OCI-M1 (cell line): ENCODE data around the gene WIPI1.
"Not testable (repeated sequence)": the region's sequence is repeated elsewhere in the genome, so short reads cannot be mapped to it uniquely, and the experiment has no call there.

Experiments
- DNase-seq: peaks from one replicate; lab custom pipeline; 2025; lab: John Stamatoyannopoulos, UW

Gene WIPI1

GRCh38 chr17:68457168-68457538, at the start of gene WIPI1:
Gene WIPI1 (minus strand): TSS chr17:68457496. CDS start chr17:68457421, 75 bp downstream.
- peak; percentile 78 for DNase-seq

- DNase-seq: no peak
Observed at GRCh38 chr17:68505951-68506350, 48.7 kb upstream of the WIPI1 start.

DNA sequence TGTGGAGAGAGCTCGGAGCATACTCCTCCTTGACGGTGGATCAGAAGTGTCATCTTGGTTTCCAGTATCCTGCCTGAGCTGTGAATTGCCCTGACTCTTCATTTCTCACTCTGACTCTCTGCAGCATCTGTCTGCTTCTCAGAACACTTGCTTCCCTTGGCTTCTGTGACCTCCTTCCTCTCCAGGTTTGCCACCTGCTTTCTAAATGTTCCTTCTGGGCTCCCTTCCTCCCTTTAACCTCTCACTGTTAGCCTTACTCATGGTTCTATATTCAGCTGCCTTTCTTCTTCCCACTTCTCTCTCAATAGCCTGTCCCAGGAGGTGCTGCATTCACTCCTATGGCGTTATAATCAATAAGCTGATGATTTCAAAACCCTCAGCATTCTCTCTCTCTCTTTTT, 43.8 kb upstream of the WIPI1 start:
- DNase-seq: no peak

- no peak for DNase-seq
Observed at GRCh38 chr17:68499587-68499986, 42.3 kb upstream of the WIPI1 start.

GRCh38 chr17:68498479-68499326, 41.4 kb upstream of the WIPI1 start:
- DNase-seq: peak; percentile 65

DNA sequence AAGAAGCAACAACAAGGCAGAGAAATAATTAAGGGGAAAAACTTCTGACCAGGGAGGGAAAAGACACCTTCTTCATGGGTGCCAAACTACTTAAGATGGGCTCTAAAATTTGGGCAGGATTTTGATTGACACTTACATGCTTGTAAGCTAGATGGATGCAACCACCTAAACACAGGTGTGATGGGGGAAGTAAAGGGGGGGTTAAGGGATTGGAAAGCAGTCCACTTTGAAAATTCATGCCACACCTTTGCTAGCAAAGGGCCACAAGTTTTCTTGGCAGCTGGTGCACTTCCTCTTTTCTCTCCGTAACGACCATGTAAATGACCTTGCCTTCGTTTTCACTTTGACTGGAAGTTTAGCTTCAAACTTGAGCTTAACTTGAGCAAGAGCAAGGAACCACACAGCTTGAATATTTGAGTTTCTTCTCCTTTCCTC, 40.6 kb upstream of the WIPI1 start:
- peak; percentile 88 for DNase-seq

DNA sequence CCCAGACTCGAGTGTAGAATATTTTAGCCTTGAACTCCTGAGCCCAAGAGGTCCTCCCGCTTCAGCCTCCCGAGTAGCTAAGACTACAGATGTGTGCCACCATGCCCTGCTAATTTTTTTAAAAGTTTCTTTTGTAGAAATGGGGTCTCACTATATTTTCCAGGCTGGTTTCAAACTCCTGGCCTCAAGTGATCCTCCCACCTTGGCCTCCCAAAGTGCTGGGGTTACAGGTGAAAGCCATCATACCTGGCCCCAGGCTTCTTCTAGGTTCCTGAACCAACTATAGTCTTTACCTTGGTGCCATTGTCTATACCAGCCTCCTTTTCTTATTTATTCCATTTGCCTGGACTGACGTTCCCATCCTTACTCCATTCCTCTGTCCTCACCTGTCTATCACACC, 37.8 kb upstream of the WIPI1 start:
- no peak for DNase-seq

DNA sequence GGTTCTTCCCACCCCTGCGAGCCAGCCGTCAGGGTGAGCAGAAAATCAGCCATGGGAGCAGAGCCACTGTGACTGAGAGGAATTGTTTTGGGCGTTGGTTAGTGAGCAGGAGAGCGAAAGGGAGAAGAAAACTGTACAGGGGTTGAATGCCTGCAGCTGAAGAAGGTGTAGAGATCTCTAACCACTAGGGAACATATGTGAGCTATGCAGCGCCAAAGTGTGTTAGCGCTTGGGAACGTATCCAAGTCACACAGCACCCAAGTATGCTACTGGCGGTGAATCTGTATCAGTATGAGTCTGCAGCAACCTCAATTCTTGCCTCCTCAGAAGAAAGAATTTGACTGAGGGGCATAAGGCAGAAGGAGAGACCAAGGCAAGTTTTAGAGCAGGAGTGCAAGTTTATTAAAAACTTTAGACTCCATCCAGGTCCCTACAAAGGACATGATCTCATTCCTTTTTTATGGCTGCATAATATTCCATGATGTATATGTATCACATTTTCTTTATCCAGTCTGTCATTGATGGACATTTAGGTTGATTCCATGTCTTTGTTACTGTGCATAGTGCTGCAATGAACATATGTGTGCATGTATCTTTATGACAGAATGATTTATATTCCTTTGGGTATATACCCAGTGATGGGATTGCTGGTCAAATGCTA, 35.2 kb upstream of the WIPI1 start:
- not testable (repeated sequence) for DNase-seq

DNA sequence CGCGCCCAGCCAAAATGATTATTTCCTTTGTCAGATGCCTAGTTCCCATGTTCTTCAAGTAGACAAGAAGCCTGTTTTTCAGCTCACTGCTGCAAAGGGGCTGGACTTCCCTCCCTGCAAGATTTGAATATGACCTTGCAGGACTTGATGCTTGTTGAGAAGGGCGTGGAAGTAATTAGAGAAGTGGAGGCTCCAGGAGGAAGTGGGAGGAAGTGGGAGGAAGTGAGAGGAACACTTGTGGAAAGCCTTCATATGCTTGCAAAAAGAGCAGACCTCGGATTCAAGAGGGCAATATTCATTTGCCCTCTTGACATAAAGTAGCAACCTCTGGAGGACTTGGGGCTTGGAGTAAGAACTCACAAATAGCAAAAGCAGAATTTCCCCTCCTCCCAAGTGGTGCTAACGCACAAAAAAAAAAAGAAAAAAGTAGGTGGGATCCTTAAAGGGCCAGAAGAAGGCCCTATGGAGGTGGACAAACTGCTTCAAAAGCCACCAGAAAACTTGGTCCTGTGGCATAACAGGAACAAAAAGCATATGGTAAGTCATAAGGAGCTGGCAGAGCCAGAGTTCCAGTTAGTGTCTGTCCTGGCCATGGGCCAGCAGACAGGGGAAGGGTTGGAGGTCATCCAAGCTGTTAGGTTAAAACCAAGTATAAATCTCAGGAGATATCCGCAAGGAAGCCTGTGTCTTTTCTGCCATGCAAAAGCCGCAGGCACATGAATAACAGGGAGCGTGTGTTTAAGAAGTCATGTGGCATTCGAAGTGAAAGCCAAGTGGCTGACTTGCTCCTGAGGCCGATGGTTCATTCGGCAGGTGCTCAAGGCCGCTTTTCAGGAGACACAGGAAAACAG, 34.3 kb upstream of the WIPI1 start:
- DNase-seq: peak; percentile 4

GRCh38 chr17:68489919-68490318, 32.6 kb upstream of the WIPI1 start:
- no peak for DNase-seq

DNA sequence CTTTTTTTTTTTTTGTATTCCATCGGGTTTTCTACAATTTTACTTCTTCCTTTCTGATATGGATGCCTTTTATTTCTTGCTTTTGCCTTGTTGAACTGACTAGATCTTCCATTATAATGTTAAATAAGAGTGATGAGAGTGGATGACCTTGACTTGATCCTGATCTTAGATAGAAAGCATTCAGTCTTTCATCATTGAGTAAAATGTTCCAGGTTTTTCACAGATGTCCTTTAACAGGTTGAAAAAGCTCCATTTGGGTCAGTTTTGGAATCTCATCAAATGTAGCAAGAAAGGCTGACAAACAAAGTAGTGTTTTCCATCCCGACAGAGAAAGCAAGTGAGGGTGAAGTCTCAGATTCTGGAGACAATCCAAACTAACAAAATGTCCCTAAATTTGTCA, 27.2 kb upstream of the WIPI1 start:
- no peak for DNase-seq

GRCh38 chr17:68482576-68483041, 25.3 kb upstream of the WIPI1 start:
- peak; percentile 7 for DNase-seq

DNA sequence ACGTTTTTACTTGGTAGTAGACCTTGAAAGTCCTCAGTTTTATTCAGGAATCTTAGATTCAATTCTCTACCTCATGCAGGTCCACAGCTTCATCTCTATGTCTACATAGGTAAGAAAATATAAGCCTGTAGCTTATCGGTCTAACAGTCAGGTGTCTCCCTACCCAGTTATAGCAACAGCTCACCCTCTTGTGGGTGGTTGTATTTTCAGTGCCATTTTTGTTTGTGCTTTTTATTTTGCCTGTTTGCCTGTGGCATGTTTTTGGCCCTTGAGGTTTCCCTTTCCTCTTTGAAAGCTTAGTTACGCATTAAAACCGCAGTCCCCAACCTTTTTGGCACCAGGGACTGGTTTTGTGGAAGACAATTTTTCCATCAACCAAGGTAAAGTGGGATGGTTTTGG, 23.6 kb upstream of the WIPI1 start:
- no peak for DNase-seq

DNA sequence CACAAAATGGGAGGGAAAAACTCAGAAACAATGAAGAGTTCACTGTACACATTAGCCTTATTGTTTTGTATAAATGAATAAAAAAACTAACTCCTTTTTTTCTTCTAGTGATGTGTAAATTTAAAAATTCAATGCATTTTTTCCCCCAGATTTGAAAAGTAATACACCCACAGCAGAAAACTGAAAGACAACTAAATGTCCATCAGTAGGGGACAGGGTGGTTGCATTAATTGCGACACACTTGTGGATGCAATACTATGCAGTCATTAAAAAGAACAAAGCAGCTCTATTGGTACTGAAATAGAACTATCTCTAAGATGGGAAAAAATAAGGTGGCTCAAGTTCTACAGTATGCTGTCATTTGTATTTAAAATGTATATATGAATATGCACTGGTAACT, 13.7 kb upstream of the WIPI1 start:
- DNase-seq: no peak

- DNase-seq: no peak
Observed at GRCh38 chr17:68468788-68469187, 11.5 kb upstream of the WIPI1 start.

DNA sequence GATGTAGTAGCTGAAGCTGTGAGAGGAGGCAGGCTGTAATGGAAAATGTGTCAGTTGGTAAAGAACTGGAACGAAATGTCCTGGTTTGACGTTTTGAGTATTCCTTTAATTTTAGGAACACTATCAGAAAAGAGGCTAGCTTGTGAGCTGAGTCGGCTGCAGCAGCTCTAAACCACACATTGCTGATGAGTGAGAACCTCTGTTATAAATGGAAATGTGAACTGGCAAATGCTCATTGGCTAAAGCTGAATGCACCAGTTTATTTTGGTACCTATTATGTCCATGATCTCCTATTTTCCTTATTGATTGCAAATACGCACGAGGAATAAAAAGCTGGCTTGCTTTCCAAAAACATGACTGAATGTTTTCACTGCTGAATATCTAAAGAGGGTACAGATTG, 11.0 kb upstream of the WIPI1 start:
- no peak for DNase-seq

DNA sequence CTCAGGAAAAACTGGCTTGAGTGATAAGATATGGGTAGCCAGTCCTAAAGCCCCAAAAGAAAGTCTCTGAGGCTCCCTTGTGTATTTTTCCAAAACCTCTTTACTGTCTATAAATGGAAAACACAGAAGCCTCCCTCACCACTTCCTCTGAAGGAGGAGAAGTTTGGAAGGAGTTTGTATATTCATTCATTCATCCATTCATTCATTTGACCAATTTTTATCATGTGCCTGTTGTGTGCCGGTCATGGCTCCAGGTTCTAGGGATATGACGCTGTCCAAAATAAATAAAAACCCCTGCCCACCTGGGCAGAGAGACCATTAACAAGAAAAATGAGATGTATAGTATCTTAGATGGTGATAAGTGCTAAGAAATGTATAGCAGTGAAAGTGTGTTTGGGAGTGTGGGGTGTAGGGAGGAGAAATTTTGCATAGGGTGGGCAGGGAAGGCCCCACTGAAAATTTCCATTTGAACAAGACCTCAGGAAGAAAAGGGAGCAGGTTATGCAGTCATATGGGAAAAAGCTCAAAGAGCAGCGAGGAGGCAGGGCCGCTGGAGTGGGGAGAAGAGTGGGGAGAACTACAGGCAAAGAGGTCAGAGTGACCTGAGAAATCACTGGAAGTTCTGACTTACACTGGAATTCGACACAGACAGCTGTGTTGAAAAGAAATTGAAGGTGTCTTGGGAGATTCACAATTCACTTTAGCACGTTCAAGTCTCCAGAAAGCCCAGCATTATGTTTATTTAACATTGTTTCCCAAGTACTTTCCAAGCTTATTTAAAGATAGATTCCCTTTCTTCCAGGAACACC, 6.1 kb upstream of the WIPI1 start:
- DNase-seq: no peak

DNA sequence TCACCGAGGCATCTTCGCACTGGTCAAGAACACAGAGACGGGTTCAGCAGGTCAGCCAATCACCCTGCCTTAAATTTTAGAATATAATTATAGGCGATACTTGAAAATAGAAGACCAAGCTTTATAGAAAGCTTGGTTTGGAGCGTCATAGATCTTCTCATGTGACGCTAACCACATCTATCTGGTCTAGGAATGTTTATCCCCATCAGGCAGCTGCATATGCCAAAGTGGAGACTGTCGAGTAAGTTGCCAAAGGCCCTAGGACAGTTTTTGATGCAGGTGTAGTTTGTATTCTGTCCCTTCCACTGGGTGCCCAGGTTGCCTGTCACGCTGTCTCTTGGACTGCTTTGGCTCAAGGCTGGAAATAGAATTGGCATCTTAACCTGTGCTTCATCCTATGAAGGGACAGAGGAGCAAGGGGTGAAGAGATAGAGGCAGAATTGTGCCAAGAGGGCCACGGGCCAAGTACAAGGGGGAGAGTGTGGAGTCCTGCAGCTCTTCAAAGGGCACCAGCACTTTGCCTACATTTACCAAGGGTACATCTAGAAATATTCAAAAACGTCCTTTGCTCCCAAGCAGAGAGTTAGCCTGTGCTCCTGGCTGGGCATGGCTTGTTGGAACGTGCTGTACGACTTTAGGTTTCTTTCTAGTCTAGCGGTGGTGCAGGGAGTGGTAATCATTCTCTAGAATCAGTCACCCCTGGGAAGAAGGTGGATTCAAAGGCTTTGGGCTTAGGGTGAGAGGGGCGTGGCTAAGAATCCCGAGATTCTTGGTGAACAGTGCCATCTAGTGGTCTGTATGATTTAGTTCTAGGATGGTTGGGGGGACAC, 5.3 kb upstream of the WIPI1 start:
- peak; percentile 90 for DNase-seq

DNA sequence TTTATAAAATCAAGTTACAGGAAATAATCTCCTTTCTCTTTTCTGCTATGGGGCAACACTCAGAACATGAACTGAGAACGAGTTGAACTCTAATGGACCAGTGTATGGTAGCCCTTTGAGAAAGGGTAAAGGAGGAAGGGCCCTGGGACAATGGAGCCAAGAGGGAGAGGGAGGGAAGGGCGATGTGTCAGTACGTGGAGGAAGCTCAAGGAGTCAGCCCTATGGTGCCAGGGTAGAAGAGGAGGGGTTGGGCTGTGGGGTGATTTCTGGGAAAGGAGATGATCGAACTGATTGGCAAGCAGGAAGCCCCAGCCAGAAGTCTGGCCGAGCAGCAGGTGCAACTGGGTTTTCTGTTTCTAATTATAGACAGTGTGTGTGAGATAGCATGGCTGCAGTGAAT, 4.3 kb upstream of the WIPI1 start:
- peak; percentile 73 for DNase-seq

GRCh38 chr17:68461122-68461539, 3.8 kb upstream of the WIPI1 start:
- DNase-seq: peak; percentile 73

GRCh38 chr17:68460715-68461114, 3.4 kb upstream of the WIPI1 start:
- peak; percentile 60 for DNase-seq
